LNCAP (cell line): ENCODE measurements around the gene MAMDC2.

Source experiments
- CTCF ChIP-seq: fragments of 450-650 bp; IDR thresholded peaks from 2 replicates; pipeline ENCODE4 v1.5.1; 2017; ENCODE audit warnings: mild to moderate bottlenecking

MAMDC2 gene

GRCh38 chr9:70192707-70193106 lies 149.1 kb downstream of the MAMDC2 start:
- TF ChIP-seq CTCF: no peak

DNA sequence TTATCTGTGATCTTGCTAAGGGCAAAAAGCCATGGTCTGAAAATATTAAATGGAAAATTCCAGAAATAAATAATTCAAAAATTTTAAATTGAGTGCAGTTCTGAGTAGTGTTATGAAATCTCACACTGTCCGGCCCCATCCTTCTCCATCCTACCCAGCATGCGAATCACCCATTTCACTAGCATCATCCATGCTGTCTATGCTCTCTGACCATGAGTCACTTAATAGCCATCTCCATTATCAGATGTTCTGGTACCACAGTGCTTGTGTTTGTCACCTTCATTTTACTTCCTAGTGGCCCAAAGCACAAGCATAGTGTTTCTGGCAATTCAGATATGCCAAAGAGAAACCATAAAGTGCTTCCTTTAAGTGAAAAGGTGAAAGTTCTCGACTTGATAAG lies 151.8 kb downstream of the MAMDC2 start:
- no peak for TF ChIP-seq CTCF

GRCh38 chr9:70197216-70198044 lies 153.8 kb downstream of the MAMDC2 start:
- TF ChIP-seq CTCF: no peak

GRCh38 chr9:70205366-70206020 lies 161.8 kb downstream of the MAMDC2 start:
- TF ChIP-seq CTCF: no peak

- no peak for TF ChIP-seq CTCF
Observed at GRCh38 chr9:70217029-70217428, 173.4 kb downstream of the MAMDC2 start.

DNA sequence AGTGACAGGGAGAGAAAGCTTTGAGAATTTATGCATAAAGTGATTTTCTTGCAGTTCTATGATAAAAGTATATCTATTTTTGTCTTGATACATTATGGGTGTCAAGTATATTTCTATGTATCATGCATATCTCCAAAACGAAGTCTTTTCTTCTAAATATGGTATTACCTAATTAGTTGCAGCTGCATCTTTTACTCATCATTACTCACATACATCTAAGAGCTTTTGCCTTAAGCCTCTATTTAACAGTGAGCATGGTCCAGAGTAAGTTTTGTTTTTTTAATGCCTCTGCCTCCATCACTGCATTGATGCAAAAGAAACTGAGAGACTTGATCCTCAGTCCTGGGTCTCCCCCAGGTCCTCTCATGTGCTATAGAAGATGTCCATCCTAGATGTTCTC lies 175.1 kb downstream of the MAMDC2 start:
- no peak for TF ChIP-seq CTCF

- no peak for TF ChIP-seq CTCF
Observed at GRCh38 chr9:70220216-70220615, 176.6 kb downstream of the MAMDC2 start.
